ENCODE measurements around the gene RREB1.

Gene RREB1

GRCh38 chr6:7088076-7088742, 19.6 kb upstream of the RREB1 start:
- no peak for DNase-seq (ENCODE audit: low read depth)

GRCh38 chr6:7098993-7099392, 8.8 kb upstream of the RREB1 start:
- DNase-seq (ENCODE audit: low read depth): no peak

GRCh38 chr6:7100072-7100752, 7.5 kb upstream of the RREB1 start:
- DNase-seq (ENCODE audit: low read depth): no peak

GRCh38 chr6:7100753-7101081, 7.0 kb upstream of the RREB1 start:
- no peak for DNase-seq (ENCODE audit: low read depth)

- no peak for DNase-seq (ENCODE audit: low read depth)
Measured at GRCh38 chr6:7101290-7101689, 6.5 kb upstream of the RREB1 start.

- no peak for DNase-seq (ENCODE audit: low read depth)
Measured at GRCh38 chr6:7104752-7105151, 3.0 kb upstream of the RREB1 start.

GRCh38 chr6:7106215-7106751, 1.5 kb upstream of the RREB1 start:
- no peak for DNase-seq (ENCODE audit: low read depth)

- DNase-seq (ENCODE audit: low read depth): peak; percentile 54
Measured at GRCh38 chr6:7106752-7107577, 796 bp upstream of the RREB1 start.

- peak; percentile 27 for DNase-seq (ENCODE audit: low read depth)
Measured at GRCh38 chr6:7108196-7108963, 619 bp downstream of the RREB1 start.

GRCh38 chr6:7108964-7109836, 1.4 kb downstream of the RREB1 start:
- DNase-seq (ENCODE audit: low read depth): peak; percentile 19

- DNase-seq (ENCODE audit: low read depth): no peak
Measured at GRCh38 chr6:7110092-7110792, 2.5 kb downstream of the RREB1 start.

GRCh38 chr6:7111095-7111690, 3.4 kb downstream of the RREB1 start:
- DNase-seq (ENCODE audit: low read depth): no peak

GRCh38 chr6:7112171-7112570, 4.4 kb downstream of the RREB1 start:
- no peak for DNase-seq (ENCODE audit: low read depth)

GRCh38 chr6:7112741-7113313, 5.1 kb downstream of the RREB1 start:
- DNase-seq (ENCODE audit: low read depth): no peak

- DNase-seq (ENCODE audit: low read depth): no peak
Measured at GRCh38 chr6:7114744-7115458, 7.1 kb downstream of the RREB1 start.

- no peak for DNase-seq (ENCODE audit: low read depth)
Measured at GRCh38 chr6:7115543-7116231, 7.9 kb downstream of the RREB1 start.

GRCh38 chr6:7119272-7119801, 11.6 kb downstream of the RREB1 start:
- no peak for DNase-seq (ENCODE audit: low read depth)

- DNase-seq (ENCODE audit: low read depth): no peak
Measured at GRCh38 chr6:7121700-7122241, 14.0 kb downstream of the RREB1 start.
